Measurements from ENCODE around the gene DMRTC2. TPM values are rescaled to one million over a fixed set of nuclear protein-coding genes. Genes with fewer than 3 reads are reported as not detected.

Gene DMRTC2
- polyA plus RNA-seq, 1 donor (not counting 4 experiments of a cell fraction or from before 2014, with no cell fraction given) = not detected

GRCh38 chr19:41802770-41803169 lies 42.1 kb upstream of the DMRTC2 start:
- Histone ChIP-seq H4K20me1 (ENCODE audit: control insufficient read depth, extremely low read depth, insufficient read depth, low read length) (no peaks in the 10 kb centered on the region), H3K79me2 (ENCODE audit: control insufficient read depth, insufficient read depth, low read length) (no peaks in the 10 kb centered on the region), H2AFZ (ENCODE audit: control insufficient read depth, low read length) (no peak overlapping the region), H3K4me2 (ENCODE audit: control insufficient read depth, extremely low read depth, insufficient read depth, low read depth, low read length) (no peak overlapping the region), H3K9me1 (ENCODE audit: control insufficient read depth, extremely low read depth, insufficient read depth, low read length) (no peaks in the 10 kb centered on the region), H3K9me3 (ENCODE audit: control insufficient read depth, low read depth, low read length) (no peaks in the 10 kb centered on the region), H3K4me3 (ENCODE audit: control insufficient read depth in 2 of 3, extremely low read depth in 1 of 3, insufficient read depth in 2 of 3, low read depth in 1 of 3, low read length in 3 of 3) (no peak overlapping the region), H3K36me3 (ENCODE audit: control insufficient read depth in 2 of 2, extremely low read depth in 1 of 2, insufficient read depth in 2 of 2, low read length in 2 of 2) (no peaks in the 10 kb centered on the region), H3K27me3 (ENCODE audit: control insufficient read depth, extremely low read depth, insufficient read depth, low read length) (no peaks in the 10 kb centered on the region), H3K4me1 (ENCODE audit: control insufficient read depth, extremely low read depth, insufficient read depth, low read length) (no peaks in the 10 kb centered on the region), H3K27ac (ENCODE audit: control insufficient read depth, insufficient read depth, low read length) (no peak overlapping the region), H3K9ac (ENCODE audit: control insufficient read depth, extremely low read depth, insufficient read depth, low read length) (no peak overlapping the region)
- dilution Hi-C loops (cut with MboI; ENCODE audit: extremely low pct_ligation_motif_present, low sequenced_read_pairs) = no loop called here
- no peak for DNase-seq (ENCODE audit: low read depth, low spot score)
- no peak for FAIRE-seq
- TF ChIP-seq CTCF (optimal IDR thresholded peaks at IDR 0.05 in 1 of 3, IDR thresholded peaks at IDR 0.05 in 1 of 3, conservative IDR thresholded peaks at IDR 0.05 in 1 of 3; ENCODE audit: extremely low read depth in 1 of 3, insufficient read depth in 2 of 3, low read length in 3 of 3) = no peak

GRCh38 chr19:41804336-41804735 lies 40.5 kb upstream of the DMRTC2 start:
- DNase-seq (ENCODE audit: low read depth, low spot score) (no peak), FAIRE-seq (no peak)
- no peaks in the 10 kb centered on the region for H4K20me1 ChIP-seq (ENCODE audit: control insufficient read depth, extremely low read depth, insufficient read depth, low read length)
- H3K9ac ChIP-seq (ENCODE audit: control insufficient read depth, extremely low read depth, insufficient read depth, low read length) = no peak overlapping the region
- no peak overlapping the region for H3K27ac ChIP-seq (ENCODE audit: control insufficient read depth, insufficient read depth, low read length)
- no peak overlapping the region for H2AFZ ChIP-seq (ENCODE audit: control insufficient read depth, low read length)
- H3K27me3 ChIP-seq (ENCODE audit: control insufficient read depth, extremely low read depth, insufficient read depth, low read length) = peaks cover 6% of the 10 kb centered on the region
- H3K36me3 ChIP-seq (ENCODE audit: control insufficient read depth in 2 of 2, extremely low read depth in 1 of 2, insufficient read depth in 2 of 2, low read length in 2 of 2) = no peaks in the 10 kb centered on the region
- TF ChIP-seq EZH2 (IDR thresholded peaks at IDR 0.05; ENCODE audit: low read length) (no peak), CTCF (optimal IDR thresholded peaks at IDR 0.05 in 1 of 3, IDR thresholded peaks at IDR 0.05 in 1 of 3, conservative IDR thresholded peaks at IDR 0.05 in 1 of 3; ENCODE audit: extremely low read depth in 1 of 3, insufficient read depth in 2 of 3, low read length in 3 of 3) (no peak)
- H3K4me1 ChIP-seq (ENCODE audit: control insufficient read depth, extremely low read depth, insufficient read depth, low read length) = no peaks in the 10 kb centered on the region
- no peak overlapping the region for H3K4me2 ChIP-seq (ENCODE audit: control insufficient read depth, extremely low read depth, insufficient read depth, low read depth, low read length)
- no peaks in the 10 kb centered on the region for H3K9me1 ChIP-seq (ENCODE audit: control insufficient read depth, extremely low read depth, insufficient read depth, low read length)
- H3K9me3 ChIP-seq (ENCODE audit: control insufficient read depth, low read depth, low read length) = no peaks in the 10 kb centered on the region
- no peaks in the 10 kb centered on the region for H3K79me2 ChIP-seq (ENCODE audit: control insufficient read depth, insufficient read depth, low read length)
- H3K4me3 ChIP-seq (ENCODE audit: control insufficient read depth in 2 of 3, extremely low read depth in 1 of 3, insufficient read depth in 2 of 3, low read depth in 1 of 3, low read length in 3 of 3) = no peak overlapping the region
- dilution Hi-C loops (cut with MboI; ENCODE audit: extremely low pct_ligation_motif_present, low sequenced_read_pairs) = no loop called here

Data from keratinocyte (primary cell).